Tibial nerve (tissue), 4 donors: Measurements from ENCODE around the gene DDX17. TPM values are rescaled to one million over a fixed set of nuclear protein-coding genes. Genes with fewer than 3 reads are reported as not detected.
A peak's percentile ranks its signal among the peaks of the same experiment; 100 is the strongest.

Source experiments
- DNase-seq, 2 donors: peaks; one replicate each; pipeline ENCODE4 v3.0.0-alpha.2; 2019; ENCODE audit warnings: low spot score in 2 of 2
- H3K27ac ChIP-seq, 4 donors: fragments of 200-600 bp; sonication (generic) in 3 of 4; one replicate each; pipeline ENCODE4 v1.5.1; 2017 to 2019; ENCODE audit warnings: mild to moderate bottlenecking in 1 of 4
- H3K27me3 ChIP-seq, 2 donors: fragments of 200-600 bp; sonication (generic) in 1 of 2; one replicate each; pipeline versions ENCODE4 v1.5.1 to v1.6.0; 2017 to 2019
- H3K36me3 ChIP-seq, 3 donors: fragments of 200-600 bp; sonication (generic); one replicate each; pipeline ENCODE4 v1.5.1; 2018 to 2019
- H3K4me1 ChIP-seq, 4 donors: fragments of 200-600 bp; sonication (generic) in 3 of 4; one replicate each; pipeline ENCODE4 v1.5.1; 2017 to 2019
- H3K4me3 ChIP-seq, 4 donors: fragments of 200-600 bp; sonication (generic) in 3 of 4; one replicate each; pipeline ENCODE4 v1.5.1; 2017 to 2019; ENCODE audit warnings: mild to moderate bottlenecking in 1 of 4, moderate library complexity in 1 of 4
- H3K9me3 ChIP-seq, 4 donors: fragments of 200-600 bp; sonication (generic) in 3 of 4; one replicate each; pipeline ENCODE4 v1.5.1; 2017 to 2019
- EP300 ChIP-seq, 2 donors: sonication (generic); formaldehyde crosslinking; IDR thresholded peaks; one replicate each; pipeline ENCODE4 v1.6.1; 2017; ENCODE audit warnings: antibody characterized with exemption in 2 of 2, mild to moderate bottlenecking in 1 of 2
- POLR2A ChIP-seq, 2 donors: fragments of 450-650 bp; IDR thresholded peaks; one replicate each; pipeline ENCODE4 v1.6.1; 2017; ENCODE audit warnings: antibody characterized with exemption in 2 of 2, mild to moderate bottlenecking in 2 of 2, moderate library complexity in 2 of 2
- WGBS, 2 donors: methylation state at CpG; one replicate each; pipeline ENCODE4 v1.1.5; 2018; 5-methylcytosine and 5-hydroxymethylcytosine counted together
- total RNA-seq, 4 donors: library from RNA; depleted of rRNA; stranded (reverse); fragments of >200 nt; gene quantifications; one replicate each; pipeline ENCODE4 v1.1.0, GENCODE V29; 2016
- TF ChIP-seq, protein P1 (sequence below), 5 experiments: fragments of 200-600 bp in 3 of 5; fragments of 450-650 bp in 2 of 5; sonication (generic) in 3 of 5; IDR thresholded peaks; one replicate each; pipeline ENCODE4 v1.5.1; 2016 to 2019; ENCODE audit warnings: antibody characterized with exemption in 5 of 5, mild to moderate bottlenecking in 3 of 5, moderate library complexity in 2 of 5

Gene DDX17
- total RNA-seq, 4 donors from 2014 or later = 734 to 934 (median 864) TPM

DNA sequence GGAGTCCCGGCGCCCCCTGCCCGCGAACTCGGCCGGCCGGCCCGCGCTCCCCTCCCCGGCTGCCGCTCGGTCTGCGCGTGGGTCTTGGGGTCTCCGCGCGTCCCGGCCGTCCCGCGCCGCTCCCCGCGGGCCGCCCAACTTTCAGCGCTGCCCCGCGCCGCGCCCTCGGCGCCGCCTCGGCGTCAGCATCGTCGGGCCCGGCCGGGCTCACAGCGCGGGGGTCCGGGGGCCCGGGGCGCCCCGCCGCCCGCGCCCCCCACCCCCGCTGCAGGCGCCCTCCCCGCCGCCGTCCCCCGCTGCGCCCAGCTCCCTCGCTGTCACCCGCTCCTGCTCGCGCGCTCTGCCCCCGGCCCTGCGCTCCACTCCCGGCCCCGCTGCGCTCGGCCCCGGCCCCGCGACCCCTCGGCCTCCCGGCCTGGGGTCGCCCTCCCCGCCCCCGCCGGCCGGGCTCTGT lies 51.0 kb downstream of the DDX17 start, which contains the start of gene KCNJ4:
Gene KCNJ4, minus strand, starts transcription at position 124 of the 454 bp plus-strand sequence. CDS start 27,067 bp downstream, outside the sequence.
- TF ChIP-seq EP300 (IDR thresholded peaks at IDR 0.05) (no peak), POLR2A (IDR thresholded peaks at IDR 0.05) (no peak)
- TF ChIP-seq, protein P1, sequence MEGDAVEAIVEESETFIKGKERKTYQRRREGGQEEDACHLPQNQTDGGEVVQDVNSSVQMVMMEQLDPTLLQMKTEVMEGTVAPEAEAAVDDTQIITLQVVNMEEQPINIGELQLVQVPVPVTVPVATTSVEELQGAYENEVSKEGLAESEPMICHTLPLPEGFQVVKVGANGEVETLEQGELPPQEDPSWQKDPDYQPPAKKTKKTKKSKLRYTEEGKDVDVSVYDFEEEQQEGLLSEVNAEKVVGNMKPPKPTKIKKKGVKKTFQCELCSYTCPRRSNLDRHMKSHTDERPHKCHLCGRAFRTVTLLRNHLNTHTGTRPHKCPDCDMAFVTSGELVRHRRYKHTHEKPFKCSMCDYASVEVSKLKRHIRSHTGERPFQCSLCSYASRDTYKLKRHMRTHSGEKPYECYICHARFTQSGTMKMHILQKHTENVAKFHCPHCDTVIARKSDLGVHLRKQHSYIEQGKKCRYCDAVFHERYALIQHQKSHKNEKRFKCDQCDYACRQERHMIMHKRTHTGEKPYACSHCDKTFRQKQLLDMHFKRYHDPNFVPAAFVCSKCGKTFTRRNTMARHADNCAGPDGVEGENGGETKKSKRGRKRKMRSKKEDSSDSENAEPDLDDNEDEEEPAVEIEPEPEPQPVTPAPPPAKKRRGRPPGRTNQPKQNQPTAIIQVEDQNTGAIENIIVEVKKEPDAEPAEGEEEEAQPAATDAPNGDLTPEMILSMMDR (IDR thresholded peaks at IDR 0.05) = no peak
- no peaks in the 10 kb centered on the region for H3K36me3 ChIP-seq
- H3K9me3 ChIP-seq = no peaks in the 10 kb centered on the region
- H3K4me1 ChIP-seq = peaks cover 0 to 29% (median 6%) of the 10 kb centered on the region in 4 donors
- WGBS, 2 donors = 0% methylated on average over 13 of the region's 76 CpGs; no CpG with 5 or more reads in 1 of the 2 donors
- H3K27me3 ChIP-seq = peaks cover 5 to 68% of the 10 kb centered on the region in 2 donors
- H3K27ac ChIP-seq = peak within 1 kb of the TSS in 1 of 4 donors; percentile 7
- peak within 1 kb of the TSS; percentile 32 to 63 (median 37) for H3K4me3 ChIP-seq
- DNase-seq = no peak

DNA sequence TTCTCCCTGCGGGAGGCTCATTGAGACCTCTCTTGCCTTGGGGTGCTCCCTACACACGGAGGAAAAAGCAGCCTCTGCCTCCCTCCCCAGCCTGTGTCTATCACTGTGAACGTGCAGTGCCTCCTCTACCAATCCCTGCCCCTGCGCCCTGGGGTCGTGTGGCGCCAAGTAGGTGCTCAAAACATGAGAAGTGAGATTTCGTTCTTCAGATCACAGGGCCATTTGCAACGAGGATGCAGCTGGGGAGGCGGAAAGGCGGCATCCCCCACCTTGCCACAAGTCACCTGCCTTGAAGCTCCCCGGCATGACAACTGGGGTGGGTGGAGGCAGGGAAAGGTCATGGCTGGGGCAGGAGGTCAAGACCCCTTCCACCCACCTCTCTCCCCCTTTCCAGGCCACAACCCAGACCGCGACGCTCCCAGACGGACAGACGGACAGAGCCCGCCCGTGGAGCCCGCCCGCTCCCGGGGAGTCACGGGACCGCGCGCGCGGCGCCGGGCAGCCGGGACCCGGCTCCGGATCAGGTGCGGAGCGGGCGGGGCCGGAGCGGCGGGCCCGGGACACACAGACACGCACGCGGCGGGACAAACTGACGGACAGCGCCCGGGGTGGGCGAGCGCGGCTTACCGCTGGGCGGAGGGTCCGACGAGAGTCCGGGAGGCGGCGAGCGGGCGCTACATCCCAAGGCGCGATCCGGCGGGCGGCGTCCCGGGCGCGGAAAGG lies 51.6 kb downstream of the DDX17 start:
- peaks cover 0 to 29% (median 6%) of the 10 kb centered on the region in 4 donors for H3K4me1 ChIP-seq
- H3K27me3 ChIP-seq = peaks cover 5 to 64% of the 10 kb centered on the region in 2 donors
- no peak overlapping the region for H3K27ac ChIP-seq
- H3K36me3 ChIP-seq = no peaks in the 10 kb centered on the region
- H3K4me3 ChIP-seq = peak overlapping the region in 3 of 4 donors; percentile 31 to 63 (median 32)
- no peaks in the 10 kb centered on the region for H3K9me3 ChIP-seq
- TF ChIP-seq EP300 (IDR thresholded peaks at IDR 0.05) = no peak
- no peak for TF ChIP-seq POLR2A (IDR thresholded peaks at IDR 0.05)
- no peak for DNase-seq
- 13 to 37% methylated on average over 20 to 63 of the region's 67 CpGs for WGBS, 2 donors

DNA sequence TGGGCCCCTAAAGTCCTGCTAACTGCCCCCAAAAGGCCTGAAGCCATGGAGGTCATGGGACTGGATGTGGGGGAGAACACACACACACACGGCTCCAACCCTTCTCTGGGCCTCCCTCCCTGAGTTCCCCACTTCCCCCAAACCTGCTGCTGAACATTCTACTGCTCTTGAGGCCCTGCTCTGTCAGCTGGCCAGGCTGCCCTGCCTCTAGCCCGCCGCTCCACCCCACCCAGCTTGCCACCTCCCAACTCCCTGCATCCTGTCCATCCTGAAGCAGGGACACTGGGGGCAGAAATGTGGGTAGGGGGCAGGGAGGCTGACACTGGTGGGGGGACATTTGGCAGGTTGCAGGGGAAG lies 52.1 kb downstream of the DDX17 start:
- Histone ChIP-seq H3K36me3 (no peaks in the 10 kb centered on the region), H3K4me1 (peaks cover 0 to 29% (median 6%) of the 10 kb centered on the region in 4 donors), H3K27ac (no peak overlapping the region), H3K27me3 (peaks cover 5 to 64% of the 10 kb centered on the region in 2 donors), H3K4me3 (no peak overlapping the region), H3K9me3 (no peaks in the 10 kb centered on the region)
- DNase-seq = no peak
- WGBS, 2 donors = 85 to 93% methylated on average over 3 of the region's 3 CpGs
- TF ChIP-seq, protein P1 (IDR thresholded peaks at IDR 0.05) = no peak
- TF ChIP-seq EP300 (IDR thresholded peaks at IDR 0.05) (no peak), POLR2A (IDR thresholded peaks at IDR 0.05) (no peak)

DNA sequence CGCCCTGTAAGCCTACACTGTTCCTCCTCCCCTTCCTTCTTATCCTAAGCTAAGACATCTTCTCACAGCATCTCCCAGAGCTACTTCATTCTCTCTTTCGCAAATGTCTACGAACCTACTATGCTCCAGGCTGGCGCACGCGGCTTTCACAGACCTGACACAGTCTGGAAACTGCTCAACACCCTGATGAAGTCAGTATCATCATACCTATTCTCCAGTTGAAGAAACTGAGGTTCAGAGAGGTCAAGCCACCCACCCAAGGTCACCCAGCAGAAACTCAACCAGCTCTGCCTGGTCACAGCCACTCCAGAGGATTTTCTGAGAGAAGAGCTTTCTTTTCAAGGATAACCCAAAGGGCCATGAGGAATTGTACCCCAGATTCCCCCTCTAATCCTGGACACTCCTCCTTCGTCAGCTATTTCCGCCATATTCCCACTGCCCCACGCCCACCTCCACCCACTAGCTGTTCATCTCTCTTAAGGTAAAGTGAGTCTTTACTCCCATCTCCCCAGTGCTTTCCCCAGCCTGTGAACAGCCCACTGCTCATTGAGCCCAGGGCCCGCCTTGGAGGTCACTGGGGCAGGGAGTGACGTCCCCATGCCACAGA lies 52.9 kb downstream of the DDX17 start:
- H3K4me1 ChIP-seq = peaks cover 0 to 29% (median 6%) of the 10 kb centered on the region in 4 donors
- H3K9me3 ChIP-seq = no peaks in the 10 kb centered on the region
- H3K27ac ChIP-seq = no peak overlapping the region
- no peak overlapping the region for H3K4me3 ChIP-seq
- 85 to 87% methylated on average over 11 of the region's 11 CpGs for WGBS, 2 donors
- H3K27me3 ChIP-seq = peaks cover 5 to 66% of the 10 kb centered on the region in 2 donors
- no peaks in the 10 kb centered on the region for H3K36me3 ChIP-seq
- no peak for DNase-seq
- TF ChIP-seq POLR2A (IDR thresholded peaks at IDR 0.05) (no peak), EP300 (IDR thresholded peaks at IDR 0.05) (no peak)
- TF ChIP-seq, protein P1 (IDR thresholded peaks at IDR 0.05) = no peak

DNA sequence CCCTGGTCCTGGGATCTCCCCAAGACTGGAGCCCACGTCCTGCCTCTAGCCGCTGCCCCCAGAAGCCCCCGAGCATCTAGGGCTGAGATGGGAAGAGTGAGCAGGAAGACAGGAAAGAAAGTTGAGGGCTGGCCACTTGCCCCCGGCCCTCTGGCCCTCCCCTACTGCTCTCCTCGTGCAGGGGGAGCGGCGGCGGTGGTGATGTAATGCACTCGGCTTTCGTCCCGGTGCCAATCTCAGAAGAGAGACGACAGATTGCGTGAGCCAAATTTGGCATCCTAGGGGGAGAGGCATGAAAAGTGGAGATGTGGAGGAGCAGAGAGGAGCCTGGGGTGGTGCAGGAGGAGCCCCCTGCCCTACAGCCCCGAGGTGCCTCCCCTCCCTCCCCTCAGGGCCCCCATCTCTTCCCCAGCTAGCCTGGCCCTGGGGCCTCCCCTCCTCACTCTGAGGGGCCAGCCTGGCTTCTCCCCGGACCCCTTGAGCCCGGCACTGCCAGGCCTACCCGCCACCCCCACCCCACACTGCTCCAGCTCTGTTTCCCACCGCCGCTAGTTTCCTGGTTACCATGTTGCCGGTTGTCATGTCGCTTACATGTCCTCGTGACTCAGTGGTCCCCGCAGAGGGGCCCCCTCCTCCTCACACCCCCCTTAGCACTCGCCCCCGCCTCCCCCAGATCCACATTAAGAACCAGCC lies 53.6 kb downstream of the DDX17 start:
- WGBS, 2 donors = 35 to 40% methylated on average over 23 to 24 of the region's 25 CpGs
- Histone ChIP-seq H3K27ac (no peak overlapping the region), H3K36me3 (no peaks in the 10 kb centered on the region), H3K9me3 (no peaks in the 10 kb centered on the region), H3K4me3 (no peak overlapping the region), H3K4me1 (peaks cover 0 to 29% (median 6%) of the 10 kb centered on the region in 4 donors), H3K27me3 (peaks cover 5 to 64% of the 10 kb centered on the region in 2 donors)
- no peak for DNase-seq
- TF ChIP-seq POLR2A (IDR thresholded peaks at IDR 0.05) = no peak
- TF ChIP-seq, protein P1 (IDR thresholded peaks at IDR 0.05) = no peak
- TF ChIP-seq EP300 (IDR thresholded peaks at IDR 0.05) = no peak
